Activated naive CD8-positive, alpha-beta T cell treated with anti-CD3 and anti-CD28 coated beads, Interleukin-2, amount 50 U/mL, for 16 hours (primary cell): ENCODE measurements around the gene CD82.
A peak's percentile ranks its signal among the peaks of the same experiment; 100 is the strongest.
"Not testable (repeated sequence)": the region's sequence is repeated elsewhere in the genome, so short reads cannot be mapped to it uniquely, and the experiment has no call there.

Source experiments
- DNase-seq: peaks from one replicate; pipeline ENCODE4 v3.0.0-alpha.2; 2020; ENCODE audit warnings: low read depth, low spot score

Gene CD82

DNA sequence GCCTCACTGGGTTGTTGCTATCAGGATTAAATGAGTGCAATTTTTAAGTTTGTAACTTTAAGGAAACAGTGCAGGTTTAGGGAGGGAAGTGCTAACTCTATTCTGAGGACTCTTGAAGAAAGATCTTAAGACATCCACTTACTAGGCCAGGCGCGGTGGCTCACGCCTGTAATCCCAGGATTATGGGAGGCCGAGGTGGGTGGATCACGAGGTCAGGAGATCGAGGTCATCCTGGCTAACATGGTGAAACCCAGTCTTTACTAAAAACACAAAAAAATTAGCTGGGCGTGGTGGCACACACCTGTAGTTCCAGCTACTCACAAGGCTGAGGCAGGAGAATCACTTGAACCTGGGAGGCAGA, 5.5 kb upstream of the CD82 start:
- DNase-seq, result not testable (repeated sequence)

DNA sequence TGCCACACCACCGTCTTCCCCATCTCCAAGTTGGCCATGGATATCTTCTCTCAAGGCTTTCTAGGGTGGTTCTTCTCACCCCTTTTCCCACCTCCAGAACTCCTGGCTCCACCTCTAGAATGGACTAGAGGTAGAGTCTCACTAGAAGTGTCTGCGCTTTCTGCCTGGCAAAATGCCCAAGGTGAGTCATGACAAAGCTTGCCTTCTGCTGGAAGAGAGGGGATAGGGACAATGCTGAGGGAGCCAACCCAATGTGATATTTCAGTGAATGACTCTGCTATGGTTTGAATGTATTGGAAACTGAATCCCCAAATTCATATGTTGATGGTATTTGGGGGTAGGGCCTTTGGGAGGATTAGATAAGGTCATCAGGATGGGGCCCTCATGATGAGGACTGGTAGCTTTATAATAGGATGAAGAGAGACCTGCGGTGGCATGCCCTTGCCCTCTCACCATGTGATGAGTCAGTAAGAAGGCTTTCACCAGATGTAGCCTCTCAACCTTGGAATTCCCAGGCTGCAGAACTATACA, 4.1 kb upstream of the CD82 start:
- no peak for DNase-seq

DNA sequence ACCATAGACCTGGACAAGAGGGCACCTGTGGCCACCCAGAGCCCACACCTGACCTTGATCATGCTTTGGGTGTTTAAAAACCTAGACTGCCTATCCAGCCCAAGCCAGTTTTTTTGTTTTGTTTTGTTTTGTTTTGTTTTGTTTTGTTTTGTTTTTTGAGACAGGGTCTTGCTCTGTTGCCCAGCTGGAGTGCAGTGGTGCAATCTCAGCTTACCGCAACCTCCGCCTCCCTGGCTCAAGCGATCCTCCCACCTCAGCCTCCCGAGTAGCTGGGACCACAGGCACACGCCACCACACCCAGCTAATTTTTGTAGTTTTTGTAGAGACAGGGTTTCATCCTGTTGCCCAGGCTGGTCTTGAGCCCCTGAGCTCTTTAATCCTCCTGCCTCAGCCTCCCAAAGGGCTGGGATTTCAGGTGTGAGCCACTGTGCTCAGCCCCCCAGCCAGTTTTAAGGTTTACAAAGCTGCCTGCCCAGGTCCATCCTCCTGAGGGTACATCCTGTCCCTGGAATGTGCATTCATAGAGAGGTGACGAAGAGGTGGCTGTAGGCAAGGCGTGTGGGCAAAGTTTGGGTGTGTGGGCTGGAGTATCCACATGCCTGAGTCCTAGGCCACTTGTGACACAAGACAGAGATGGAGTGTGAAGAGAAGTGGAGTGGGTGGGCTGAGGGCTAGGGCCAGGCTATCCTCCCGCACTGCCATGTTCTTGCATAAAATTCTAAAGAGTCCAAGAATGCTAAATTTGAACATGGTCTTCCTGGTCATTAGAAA, 3.3 kb upstream of the CD82 start:
- no peak for DNase-seq

DNA sequence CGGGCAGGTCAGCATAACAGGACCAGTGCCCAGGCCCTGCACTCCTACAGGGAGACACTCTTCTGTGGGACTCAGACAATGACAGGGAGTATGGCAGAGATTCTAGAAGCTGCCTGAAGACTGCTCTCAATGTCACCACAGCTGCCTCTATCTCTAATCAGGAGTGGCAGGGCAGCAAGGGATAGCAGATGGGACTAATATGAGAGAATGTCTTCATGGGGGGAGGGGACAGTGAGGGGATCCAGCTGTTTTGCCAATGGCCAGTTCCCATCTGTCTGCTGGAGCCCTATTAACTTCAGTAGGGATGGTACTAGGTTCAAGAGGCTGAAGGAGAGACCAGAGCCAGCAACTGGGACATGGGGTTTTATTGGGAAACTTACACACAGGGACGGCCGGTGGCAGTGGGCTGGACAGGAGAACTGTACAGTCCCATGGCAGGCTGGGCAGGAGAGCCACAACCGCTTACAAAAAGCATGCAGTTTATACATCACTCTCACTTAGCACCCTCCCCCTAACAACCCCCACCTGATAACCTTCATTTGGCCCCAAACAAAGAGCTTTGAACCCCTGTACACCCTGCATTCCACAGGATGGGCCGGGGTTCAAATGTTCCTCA, 2.5 kb upstream of the CD82 start:
- no peak for DNase-seq

DNA sequence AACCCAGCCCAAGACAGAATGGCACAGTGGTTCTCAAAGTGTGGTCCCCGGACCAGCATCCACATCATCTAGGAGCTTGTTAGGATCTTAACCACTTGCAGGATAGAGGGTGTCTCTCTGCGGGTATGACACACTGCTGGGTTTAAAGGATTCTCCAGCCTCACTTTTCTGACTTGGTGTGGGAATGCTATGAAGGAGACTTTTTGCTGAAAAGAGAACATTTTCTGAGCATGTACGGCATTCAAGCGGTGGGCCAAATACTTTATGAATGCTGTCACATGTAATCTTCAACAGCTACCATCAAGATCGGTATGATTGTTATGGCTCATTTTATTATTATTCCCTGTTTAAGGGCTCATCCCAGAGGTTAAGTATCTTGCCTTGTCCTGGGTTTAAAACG, 1.8 kb upstream of the CD82 start:
- DNase-seq, result no peak

DNA sequence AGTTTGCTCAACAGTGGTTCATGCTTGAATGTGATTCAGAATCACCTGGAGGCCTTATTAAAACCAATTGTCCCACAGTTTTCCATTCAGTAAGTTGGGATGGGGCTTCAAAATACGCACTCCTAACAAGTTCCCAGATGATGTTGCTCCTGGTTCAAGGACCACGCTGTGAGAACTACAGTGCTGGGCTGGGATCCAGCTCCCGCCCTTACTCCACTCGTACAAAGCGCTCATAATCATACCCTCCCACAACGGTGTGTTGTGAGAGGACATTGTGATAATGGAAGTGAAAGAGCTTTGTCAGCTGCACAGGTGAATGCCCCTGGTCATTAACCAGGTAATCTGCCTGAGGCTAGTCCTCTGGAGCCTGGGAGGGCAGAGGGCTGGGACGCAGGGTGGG, 1.3 kb upstream of the CD82 start:
- DNase-seq, result no peak

DNA sequence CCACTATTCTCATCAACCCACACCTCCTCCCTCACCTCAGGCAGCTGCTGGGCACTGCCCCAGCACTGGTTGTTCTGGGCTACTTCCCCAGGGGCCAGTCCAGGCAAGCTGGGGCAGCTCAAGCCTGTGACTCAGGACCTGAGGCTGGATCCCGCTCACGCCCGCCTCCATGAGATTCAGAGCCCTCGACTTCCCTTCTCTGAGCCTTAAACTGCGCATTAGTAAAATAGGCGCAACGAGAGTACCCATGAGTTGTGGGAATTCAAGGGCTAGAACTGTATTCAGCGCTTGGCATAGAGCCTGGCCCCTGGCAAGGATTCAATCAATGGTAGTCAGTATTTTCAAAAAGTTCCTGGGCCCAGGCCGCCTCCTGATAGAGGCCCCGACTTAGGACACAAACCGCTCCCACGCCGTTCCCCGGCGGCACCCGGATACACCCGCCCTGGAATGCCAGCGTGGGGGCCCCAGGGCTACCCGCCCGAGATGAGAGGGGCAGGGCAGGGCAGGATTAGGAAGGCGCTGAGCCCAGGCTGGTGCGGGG, 723 bp upstream of the CD82 start:
- DNase-seq, result no peak

DNA sequence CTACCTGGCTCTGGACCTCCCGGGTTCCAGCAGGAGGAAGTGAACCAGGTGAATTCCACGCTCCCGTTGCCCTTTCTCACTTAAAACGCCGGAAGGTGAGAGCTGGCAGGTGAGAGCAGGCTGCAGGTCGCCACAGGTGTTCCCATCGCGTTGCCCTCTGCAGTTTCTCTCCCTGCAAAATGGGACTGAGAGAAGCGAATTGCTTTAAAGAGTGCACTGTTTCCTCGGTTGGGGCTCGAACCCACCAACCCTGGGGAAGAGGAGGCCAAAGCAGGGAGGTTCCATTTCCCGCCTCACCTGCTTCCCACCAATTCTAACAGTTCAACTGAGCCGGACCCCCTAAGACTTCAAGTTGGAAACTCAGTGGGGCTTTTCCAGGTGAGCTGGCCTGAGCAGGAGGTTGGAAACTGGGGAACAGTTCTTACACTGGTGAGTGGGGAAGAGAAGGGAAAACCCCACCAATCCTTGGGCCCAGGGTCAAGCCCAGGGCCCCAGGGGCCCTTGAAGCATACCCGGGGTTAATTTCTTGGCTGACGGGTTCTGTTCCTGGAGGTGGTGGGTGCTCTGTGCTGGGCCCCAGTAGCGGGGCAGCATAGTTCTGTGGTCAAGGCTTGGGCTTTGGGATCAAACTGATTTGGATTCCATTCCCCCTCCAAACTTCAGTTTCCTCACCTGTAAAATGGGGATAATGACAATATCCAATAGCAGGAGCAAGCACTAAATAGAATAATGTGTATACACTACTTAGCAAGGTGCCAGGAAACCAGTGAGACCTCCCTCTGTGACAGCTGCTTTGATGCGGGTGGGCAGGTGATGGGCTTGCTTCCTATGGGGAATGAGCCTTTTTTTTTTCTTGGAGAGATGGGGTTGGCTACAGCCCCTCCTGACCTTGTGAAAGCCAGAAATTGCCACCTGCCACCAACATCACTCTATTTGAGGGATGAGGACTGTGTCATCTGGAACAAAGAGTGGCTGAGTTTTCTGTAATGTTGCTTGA, 788 bp downstream of the CD82 start:
- no peak for DNase-seq

DNA sequence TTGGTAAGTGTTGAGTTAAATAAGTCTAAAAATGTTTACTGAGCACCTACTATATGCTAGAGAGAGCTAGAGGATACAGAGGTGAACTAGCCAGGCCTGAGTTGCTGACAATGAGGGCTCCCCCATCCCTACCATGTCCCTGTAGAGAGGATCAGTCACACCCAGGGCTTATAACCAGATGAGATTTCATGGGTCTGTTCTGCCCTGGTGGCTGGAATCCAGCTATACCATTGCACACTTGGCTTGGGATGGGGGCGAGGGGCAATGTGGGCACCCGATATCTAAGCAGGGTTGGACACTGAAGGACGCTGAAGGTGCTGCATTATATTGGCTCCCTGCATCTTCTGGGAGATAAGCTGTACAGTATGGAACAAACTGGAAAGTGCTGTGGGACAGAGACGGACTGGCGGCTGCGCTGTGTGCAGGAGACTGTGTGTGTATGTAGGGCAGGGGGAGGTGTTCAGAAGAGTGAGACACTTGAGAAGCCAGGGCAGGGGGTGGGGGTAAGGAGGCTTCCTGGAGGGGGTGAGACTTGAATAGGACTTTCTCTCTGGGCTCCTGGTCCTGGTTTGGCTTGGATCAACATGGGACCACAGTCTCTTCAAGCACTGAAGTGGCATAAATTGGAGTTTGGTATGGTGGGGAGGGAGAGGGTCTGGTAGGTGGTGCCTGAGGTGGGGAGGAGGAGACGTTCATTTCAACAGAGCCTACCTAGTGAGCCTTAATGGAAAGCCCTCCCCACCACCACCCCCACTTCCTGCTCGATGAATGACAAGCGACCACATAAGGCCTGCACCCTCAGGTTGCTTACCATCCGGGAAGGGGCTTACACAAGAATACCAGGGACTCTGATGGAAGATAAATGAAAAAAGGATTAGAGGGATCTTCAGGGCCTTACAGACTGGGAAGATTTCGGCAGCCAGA, 1.8 kb downstream of the CD82 start:
- no peak for DNase-seq

DNA sequence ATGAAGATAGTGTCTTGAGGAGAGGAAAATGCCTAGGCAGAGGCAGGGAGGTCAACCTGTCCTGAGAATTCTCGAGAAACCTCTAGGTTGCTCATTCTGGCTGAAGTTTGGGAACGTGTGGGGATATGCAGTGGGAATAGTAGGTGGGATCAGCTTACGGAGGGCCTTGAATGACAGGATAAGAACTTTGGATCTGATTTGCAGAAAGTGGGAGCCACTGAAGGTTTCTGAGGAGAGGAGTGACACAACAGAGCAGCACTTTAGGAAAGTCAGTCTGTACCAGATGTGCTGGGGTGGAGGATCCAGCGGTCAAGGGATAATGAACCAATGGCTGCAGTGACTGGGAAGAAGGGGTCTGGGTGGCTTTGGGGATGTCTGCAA, 2.4 kb downstream of the CD82 start:
- DNase-seq, result no peak

DNA sequence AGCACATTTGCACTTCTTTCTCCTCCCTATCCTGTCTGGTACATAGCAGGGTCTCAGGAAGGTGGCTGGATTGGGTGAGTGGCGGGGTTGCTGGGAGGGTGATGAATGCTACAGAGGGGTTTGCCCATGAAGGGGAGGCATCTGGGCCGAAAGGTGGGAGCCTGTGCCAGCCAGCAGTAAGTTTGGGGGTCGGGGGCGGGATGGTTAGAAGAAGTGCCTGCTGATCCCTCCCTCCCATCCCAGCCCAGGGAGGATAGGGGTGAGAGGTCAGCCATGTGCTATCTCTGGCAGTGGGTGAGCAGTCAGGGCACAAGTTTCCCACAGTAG, 2.8 kb downstream of the CD82 start:
- no peak for DNase-seq

DNA sequence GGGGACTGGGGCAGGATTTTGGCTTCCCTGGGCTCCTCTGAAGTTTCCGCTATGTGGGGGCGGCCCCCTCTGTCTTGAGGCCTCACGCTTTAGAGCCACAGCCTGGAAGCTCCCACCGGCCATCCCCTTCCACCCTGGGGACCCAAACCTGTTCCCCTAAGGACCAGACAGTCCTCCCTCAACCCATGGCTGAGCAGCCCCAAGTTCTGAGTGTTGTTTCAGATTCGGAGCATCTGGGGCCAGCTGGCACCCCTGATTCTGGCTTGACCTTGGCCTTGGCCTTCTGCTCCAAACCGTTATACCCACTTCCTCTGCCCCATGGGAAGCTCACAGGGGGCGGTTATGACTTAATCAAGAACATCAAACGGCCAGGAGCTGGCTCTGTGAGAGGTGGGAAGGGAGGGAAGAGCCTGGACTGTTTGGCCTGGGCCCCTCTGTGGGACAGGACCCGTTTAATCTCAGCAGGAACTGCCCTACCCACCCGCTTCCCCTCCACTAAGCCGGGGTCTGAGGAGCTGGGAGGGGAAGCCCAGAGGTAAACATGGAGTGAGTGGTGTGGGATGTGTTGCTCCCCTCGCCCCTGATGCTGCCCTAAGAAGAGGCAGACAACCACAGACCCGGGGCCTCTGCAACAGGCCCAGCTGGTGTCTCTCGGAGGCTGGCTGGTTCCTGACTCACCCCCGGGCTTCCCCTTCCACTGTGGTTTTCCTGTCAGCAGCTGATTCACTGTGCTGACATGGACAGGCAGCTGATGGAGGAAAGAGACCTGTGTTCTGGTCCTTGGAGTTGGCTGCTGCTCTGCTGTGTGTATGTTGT, 3.4 kb downstream of the CD82 start:
- DNase-seq, result peak; percentile 80

DNA sequence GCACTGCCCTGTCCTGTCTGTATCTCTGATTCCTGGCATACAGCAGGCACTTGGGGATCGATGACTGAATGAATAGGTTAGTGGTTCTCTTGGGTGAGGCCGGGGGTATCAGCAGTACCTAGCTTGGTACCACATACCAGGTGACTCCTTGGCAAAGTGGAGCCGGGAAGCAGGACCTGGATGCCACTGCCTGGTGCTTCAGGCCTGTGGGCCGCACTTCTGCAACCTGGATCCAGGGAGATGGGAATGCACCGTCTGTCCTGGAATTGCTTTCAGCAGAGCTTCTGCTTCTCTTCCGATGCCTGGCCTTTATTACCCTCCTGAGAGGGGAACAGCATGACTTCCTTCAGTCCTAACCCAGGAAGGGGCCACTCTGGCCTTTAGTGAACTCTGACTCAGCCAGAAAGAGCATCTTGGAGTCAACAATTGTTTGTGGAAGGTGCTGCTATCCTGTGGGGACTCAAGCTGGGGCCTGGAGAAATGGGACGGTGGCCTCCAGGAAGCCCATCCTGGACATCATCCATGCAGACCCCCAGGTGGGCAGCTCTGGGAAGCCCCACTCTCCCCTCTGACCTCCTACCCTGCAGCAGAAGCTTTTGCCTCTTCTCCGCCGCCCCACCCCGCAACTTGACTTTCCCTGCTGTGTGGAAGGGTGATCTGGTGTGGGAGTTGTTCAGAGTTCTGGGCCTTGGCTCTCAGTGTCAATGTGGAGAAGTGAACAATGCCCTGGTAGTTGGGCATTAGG, 5.1 kb downstream of the CD82 start:
- DNase-seq, result no peak

DNA sequence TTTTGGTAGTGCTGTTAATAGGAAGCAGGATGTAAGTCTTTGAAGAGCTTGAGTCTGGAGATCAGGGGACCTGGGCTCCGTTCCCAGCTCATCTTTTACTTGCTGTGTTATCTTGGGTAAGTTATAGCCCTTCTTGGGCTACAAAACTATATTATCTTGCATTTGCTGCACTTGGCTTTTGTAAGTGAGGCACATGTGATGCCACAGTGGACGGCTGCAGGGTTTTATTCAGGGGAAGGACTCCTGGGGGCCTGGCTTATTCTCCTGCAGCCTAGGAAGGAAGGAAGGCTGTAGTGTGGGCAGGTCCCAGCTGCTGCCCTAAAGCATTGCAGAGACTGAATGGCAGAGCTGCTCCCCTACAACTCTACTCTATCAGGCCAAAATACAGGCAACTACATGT, 6.4 kb downstream of the CD82 start:
- DNase-seq, result no peak

DNA sequence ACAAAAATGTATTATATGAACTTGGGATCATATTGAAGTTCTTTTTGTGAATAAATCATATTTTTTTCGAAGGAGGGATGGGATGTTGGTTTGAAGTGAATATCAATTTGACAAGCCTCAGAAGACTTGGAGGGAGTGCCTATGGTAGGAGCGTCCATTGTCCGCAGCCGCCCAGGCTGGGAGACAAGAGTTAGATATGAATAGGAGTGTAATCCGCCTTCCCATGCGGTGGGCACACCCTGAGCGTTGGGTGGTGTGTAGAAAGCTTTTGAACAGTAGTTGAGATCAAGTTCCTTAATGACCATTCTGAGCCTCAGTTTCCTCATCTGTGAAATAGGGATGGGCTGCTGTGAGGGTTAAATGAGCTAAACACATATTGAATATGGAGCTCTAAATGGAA, 7.0 kb downstream of the CD82 start:
- no peak for DNase-seq

DNA sequence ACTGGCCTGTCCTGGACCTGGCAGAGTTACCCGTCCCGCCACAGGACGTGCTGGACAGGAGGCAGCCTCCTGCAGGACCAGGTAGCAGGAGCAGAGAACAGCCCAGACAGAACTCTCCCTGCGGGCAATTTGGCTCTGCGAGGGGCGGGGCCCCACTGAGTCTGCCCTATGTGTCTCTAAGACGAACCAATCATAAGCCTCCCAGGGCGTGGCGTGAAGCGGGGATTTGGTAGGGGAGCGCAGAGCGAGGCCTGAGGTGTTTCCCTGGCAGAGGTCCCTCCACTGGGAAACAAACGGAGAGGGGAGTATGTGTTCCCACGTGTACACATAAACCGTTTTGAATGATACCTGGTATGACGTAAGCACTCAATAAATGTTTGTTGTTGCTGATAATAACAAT, 7.4 kb downstream of the CD82 start:
- DNase-seq, result no peak

DNA sequence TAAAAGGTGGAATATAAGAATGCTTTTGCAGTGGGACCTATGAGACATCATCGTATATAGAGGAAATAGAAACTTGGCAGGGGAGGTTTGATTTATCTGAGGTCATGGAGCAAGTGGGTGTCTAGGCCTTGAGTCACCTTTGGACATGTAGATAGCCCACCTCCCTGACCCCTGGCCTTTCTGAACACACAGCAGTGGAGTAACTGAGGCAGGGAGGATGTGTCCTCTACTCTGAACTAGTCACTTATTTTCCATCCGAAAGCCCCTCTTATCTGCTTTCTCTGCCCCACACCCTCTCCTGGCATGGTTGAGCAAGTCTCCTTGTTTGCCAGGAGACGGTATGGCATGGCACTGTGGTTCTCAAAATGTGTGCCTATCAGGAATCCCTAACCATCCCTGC, 7.9 kb downstream of the CD82 start:
- no peak for DNase-seq

DNA sequence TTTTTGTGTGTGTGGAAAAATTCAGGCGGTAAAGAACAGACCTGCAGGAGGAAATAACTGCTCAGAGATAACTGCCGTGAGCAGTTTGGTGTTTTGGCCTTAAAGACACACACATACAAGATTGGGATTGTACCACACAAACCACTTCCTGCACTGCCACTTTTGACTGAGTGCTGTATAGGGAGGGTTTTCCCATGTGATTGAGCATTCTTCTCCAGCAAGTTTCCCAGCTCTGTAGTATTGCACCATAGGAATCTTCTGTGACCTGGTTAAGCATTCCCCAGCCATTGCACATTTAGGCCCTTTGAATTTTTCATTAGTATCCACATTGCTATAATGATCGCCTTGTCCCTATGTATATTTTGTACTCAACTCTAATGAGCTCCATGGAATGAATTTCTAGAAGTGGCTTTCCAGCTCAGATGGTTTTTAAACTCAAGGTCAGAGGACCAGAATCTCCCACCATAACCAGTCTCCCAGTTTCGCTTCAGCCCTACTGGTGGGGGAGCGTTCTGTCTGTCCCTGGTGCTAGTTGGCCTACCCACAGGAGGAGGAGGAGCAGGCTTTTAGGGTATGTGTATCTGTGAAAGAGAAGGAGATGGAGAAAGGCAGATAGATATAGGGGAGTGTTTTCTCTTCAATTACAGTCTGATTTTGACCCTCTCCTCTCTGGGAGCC, 9.3 kb downstream of the CD82 start:
- DNase-seq, result no peak

DNA sequence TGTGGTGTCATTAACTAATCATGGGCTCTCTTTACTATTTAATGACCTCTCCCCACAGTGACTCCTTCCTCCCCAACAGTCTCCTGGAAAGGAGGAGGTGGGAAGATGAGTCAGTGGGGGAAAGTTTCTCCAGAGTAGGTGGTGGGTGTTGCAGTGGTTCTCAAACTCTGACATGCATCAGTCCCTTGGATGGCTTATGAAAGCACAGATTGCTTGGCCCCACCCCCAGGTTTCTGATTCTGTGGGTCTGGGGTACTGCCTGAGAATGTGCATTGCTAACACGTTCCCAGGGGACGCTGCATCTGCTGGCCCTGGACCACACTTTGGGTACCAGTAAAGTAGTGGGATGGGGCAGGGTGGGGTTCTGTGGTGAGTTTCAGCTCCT, 9.8 kb downstream of the CD82 start:
- peak; percentile 23 for DNase-seq
